Thoracic aorta (tissue), 2 donors: ENCODE results near the gene NID1. TPM values are rescaled to one million over a fixed set of nuclear protein-coding genes. Genes with fewer than 3 reads are reported as not detected.
A peak's percentile ranks its signal among the peaks of the same experiment; 100 is the strongest.

Experiments
- ATAC-seq: fragments of 150-250 bp; one replicate; pipeline ENCODE4 v1.8.0; 2017; ENCODE audit warnings: low read depth; ENCODE audit not compliant: insufficient number of reproducible peaks, low FRiP score
- DNase-seq: peaks from one replicate; pipeline ENCODE4 v3.0.0-alpha.2; 2020; ENCODE audit warnings: low spot score
- H3K27ac ChIP-seq, 2 donors: fragments of 200-600 bp; sonication (generic); 1 replicate in 1 of 2; 2 replicates in 1 of 2; pipeline ENCODE4 v1.5.1; 2016; ENCODE audit warnings: mild to moderate bottlenecking in 2 of 2, moderate library complexity in 2 of 2
- H3K27me3 ChIP-seq: fragments of 200-600 bp; sonication (generic); replicated peaks from 2 replicates; pipeline ENCODE4 v1.6.0; 2016; ENCODE audit warnings: mild to moderate bottlenecking; ENCODE audit not compliant: insufficient read depth
- H3K36me3 ChIP-seq: fragments of 200-600 bp; sonication (generic); one replicate; pipeline ENCODE4 v1.5.1; 2016
- H3K4me1 ChIP-seq, 2 donors: fragments of 200-600 bp; sonication (generic); 1 replicate in 1 of 2; 2 replicates in 1 of 2; pipeline versions ENCODE4 v1.5.1 to v1.6.0; 2016; ENCODE audit warnings: low read depth in 2 of 2, mild to moderate bottlenecking in 1 of 2; ENCODE audit not compliant: control insufficient read depth in 1 of 2
- H3K4me3 ChIP-seq: fragments of 200-600 bp; sonication (generic); 2 replicates; pipeline ENCODE4 v1.5.1; 2016; ENCODE audit warnings: mild to moderate bottlenecking
- H3K9me3 ChIP-seq: fragments of 200-600 bp; sonication (generic); 2 replicates; pipeline ENCODE4 v1.5.1; 2016
- total RNA-seq, 2 donors: library from RNA; depleted of rRNA; stranded (reverse); fragments of >200 nt; gene quantifications; one replicate each; pipeline versions ENCODE4 v1.1.0 to v1.2.3, GENCODE V29; 2016
- TF ChIP-seq, protein P1 (sequence below): fragments of 200-600 bp; sonication (generic); IDR thresholded peaks from one replicate; pipeline ENCODE4 v1.5.1; 2019; ENCODE audit warnings: antibody characterized with exemption

The NID1 gene
- total RNA-seq, 2 donors from 2014 or later = 82.4 to 95.5 TPM

DNA sequence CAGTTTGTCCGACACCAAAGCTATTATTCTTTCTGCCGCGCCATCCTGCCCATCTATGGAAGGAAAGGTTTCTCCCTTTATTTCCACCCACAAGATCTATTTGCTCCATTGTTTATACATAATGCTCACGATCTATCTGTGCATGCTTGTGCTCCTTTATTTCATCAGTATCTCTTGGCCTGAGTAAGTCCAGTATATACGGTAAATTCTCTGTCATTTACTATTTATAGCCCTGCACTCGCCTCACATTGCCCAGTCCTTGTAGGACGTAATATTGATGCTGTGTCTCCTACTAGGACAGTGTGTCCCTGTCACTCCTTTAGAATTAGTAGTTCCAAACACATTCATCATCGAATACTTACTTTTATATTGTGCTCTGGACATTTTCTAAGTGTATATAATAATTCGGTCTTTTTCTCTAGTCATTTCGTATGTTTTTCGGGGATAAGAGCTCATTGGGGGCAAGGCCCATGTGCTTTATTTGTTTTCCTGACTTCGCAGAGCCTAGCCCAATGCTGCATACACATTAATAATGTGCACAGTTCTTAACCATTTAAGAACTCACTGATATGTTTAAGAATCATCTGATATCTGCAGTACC is 3.1 kb upstream of the NID1 start:
- Histone ChIP-seq H3K27ac (peak overlapping the region in 1 of 2 donors; percentile 41), H3K9me3 (peaks cover 4% of the 10 kb centered on the region), H3K36me3 (no peaks in the 10 kb centered on the region), H3K4me1 (peaks cover 11 to 41% of the 10 kb centered on the region in 2 donors), H3K27me3 (no peaks in the 10 kb centered on the region), H3K4me3 (peak overlapping the region; percentile 3)
- TF ChIP-seq, protein P1, sequence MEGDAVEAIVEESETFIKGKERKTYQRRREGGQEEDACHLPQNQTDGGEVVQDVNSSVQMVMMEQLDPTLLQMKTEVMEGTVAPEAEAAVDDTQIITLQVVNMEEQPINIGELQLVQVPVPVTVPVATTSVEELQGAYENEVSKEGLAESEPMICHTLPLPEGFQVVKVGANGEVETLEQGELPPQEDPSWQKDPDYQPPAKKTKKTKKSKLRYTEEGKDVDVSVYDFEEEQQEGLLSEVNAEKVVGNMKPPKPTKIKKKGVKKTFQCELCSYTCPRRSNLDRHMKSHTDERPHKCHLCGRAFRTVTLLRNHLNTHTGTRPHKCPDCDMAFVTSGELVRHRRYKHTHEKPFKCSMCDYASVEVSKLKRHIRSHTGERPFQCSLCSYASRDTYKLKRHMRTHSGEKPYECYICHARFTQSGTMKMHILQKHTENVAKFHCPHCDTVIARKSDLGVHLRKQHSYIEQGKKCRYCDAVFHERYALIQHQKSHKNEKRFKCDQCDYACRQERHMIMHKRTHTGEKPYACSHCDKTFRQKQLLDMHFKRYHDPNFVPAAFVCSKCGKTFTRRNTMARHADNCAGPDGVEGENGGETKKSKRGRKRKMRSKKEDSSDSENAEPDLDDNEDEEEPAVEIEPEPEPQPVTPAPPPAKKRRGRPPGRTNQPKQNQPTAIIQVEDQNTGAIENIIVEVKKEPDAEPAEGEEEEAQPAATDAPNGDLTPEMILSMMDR = no peak
- no peak for DNase-seq
- ATAC-seq = peak; percentile 29

DNA sequence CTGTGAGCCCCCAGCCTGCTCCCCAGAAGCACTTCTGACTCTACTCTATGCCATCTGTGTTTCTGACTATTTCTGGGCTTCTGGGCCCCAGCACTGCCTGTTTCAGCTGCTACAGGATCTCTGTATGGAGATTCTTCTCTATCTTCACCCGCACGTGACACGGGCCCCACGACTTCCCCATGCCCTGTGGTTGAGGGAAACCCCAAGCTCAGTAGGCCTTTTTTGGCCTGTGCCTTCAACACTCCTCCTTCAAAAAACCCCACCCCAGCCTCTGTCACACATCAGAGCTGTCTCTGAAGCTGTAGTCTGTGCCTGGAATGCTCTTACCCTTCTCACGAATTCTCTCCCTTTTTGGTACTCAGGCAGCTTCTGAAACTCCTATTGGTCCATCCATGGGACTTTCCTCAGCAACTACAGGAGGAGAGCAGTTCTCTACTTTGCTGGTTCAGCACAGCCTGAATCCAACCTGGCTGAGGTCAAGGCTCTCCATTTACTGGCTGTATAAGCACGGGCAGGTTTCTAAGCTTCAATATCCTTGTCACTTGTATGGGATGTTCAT is 2.0 kb upstream of the NID1 start:
- ATAC-seq (no peak), DNase-seq (no peak)
- TF ChIP-seq, protein P1 = no peak
- H3K36me3 ChIP-seq = no peaks in the 10 kb centered on the region
- H3K9me3 ChIP-seq = peaks cover 4% of the 10 kb centered on the region
- no peaks in the 10 kb centered on the region for H3K27me3 ChIP-seq
- H3K4me3 ChIP-seq = no peak overlapping the region
- peaks cover 11 to 45% of the 10 kb centered on the region in 2 donors for H3K4me1 ChIP-seq
- H3K27ac ChIP-seq = peak overlapping the region; percentile 41 to 95

GRCh38 chr1:236066054-236066453 is 1.2 kb upstream of the NID1 start:
- DNase-seq (no peak), ATAC-seq (no peak)
- Histone ChIP-seq H3K9me3 (peaks cover 4% of the 10 kb centered on the region), H3K27me3 (no peaks in the 10 kb centered on the region), H3K27ac (peak overlapping the region; percentile 95), H3K4me1 (peaks cover 11 to 45% of the 10 kb centered on the region in 2 donors), H3K36me3 (peaks cover under 1% of the 10 kb centered on the region), H3K4me3 (no peak overlapping the region)
- TF ChIP-seq, protein P1 = no peak

- peaks cover 4% of the 10 kb centered on the region for H3K36me3 ChIP-seq
- no peak for ATAC-seq
- H3K27ac ChIP-seq = peak overlapping the region; percentile 95
- peaks cover 1% of the 10 kb centered on the region for H3K9me3 ChIP-seq
- TF ChIP-seq, protein P1 = no peak
- peak overlapping the region; percentile 96 for H3K4me3 ChIP-seq
- no peaks in the 10 kb centered on the region for H3K27me3 ChIP-seq
- DNase-seq = no peak
- peaks cover 11 to 45% of the 10 kb centered on the region in 2 donors for H3K4me1 ChIP-seq
Observed at GRCh38 chr1:236065509-236066005, 667 bp upstream of the NID1 start.

DNA sequence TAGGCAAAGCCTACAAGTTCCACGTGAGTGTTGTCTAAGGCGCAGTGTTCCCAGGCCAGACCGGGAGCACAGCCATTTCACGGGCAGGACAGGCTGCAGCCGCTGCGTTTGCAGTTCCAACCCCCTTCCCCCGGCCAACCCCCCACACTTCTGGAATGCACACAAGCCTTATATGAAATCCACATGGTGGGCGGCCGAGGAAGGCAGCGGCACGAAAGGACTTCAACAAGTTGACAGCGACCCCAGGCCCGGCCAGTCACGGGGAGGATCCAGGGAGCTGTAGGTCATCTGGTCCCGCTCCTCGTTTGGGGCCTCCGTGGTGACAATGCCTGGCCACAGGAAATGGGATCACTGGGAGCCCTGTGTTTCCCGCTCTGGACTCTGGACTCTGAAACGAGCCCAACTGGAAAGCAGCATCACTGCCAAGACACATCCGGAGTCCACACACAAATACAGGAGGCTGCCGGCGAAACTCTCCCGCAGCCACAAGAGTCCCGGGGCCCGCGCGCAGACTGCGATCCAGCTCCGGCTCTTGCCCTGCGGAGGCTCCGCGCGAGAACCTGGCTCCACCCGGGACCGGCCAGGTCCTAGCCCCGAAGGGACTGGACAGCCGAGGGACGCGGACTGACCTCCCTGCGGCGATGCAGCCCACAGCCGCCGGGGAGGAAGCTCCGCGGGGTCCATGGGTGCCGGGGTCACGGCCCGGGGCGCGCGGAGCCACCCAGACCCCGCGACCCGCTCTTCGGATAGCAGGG is 794 bp downstream of the NID1 start:
- Histone ChIP-seq H3K4me3 (peak overlapping the region; percentile 96), H3K27ac (peak overlapping the region; percentile 95), H3K4me1 (peaks cover 11 to 51% of the 10 kb centered on the region in 2 donors), H3K27me3 (no peaks in the 10 kb centered on the region), H3K9me3 (no peaks in the 10 kb centered on the region), H3K36me3 (peaks cover 4% of the 10 kb centered on the region)
- DNase-seq (peak; percentile 19), ATAC-seq (no peak)
- TF ChIP-seq, protein P1 = no peak
